Stimulated activated CD4-positive, alpha-beta T cell treated with anti-CD3 and anti-CD28 coated beads, Interleukin-12 subunit alpha, Interleukin-12 subunit beta, amount 100 ng/mL, for 48 hours (primary cell): ENCODE results near the gene SLC35D1.
"Not testable (repeated sequence)": the region's sequence is repeated elsewhere in the genome, so short reads cannot be mapped to it uniquely, and the experiment has no call there.

ENCODE experiments used
- DNase-seq, 3 donors: peaks; one replicate each; pipeline ENCODE4 v3.0.0-alpha.2; 2020; ENCODE audit warnings: low read depth in 2 of 3, low spot score in 1 of 3

The SLC35D1 gene

GRCh38 chr1:67053785-67054772 lies at the start of gene SLC35D1:
Gene SLC35D1 (minus strand): TSS chr1:67054148. CDS start chr1:67054013, 135 bp downstream.
- peak; percentile 50 to 69 (median 58) for DNase-seq

- DNase-seq: no peak
These were observed 49.6 kb upstream of the SLC35D1 start for GRCh38 chr1:67103548-67103947.

GRCh38 chr1:67100833-67101232 lies 46.9 kb upstream of the SLC35D1 start:
- DNase-seq: no peak

GRCh38 chr1:67097305-67097704 lies 43.4 kb upstream of the SLC35D1 start:
- DNase-seq: no peak

GRCh38 chr1:67094191-67094590 lies 40.2 kb upstream of the SLC35D1 start:
- no peak for DNase-seq

GRCh38 chr1:67089685-67090208 lies 35.8 kb upstream of the SLC35D1 start:
- DNase-seq: no peak

- DNase-seq: no peak
These were observed 34.5 kb upstream of the SLC35D1 start for GRCh38 chr1:67088440-67088839.

- DNase-seq: no peak
These were observed 31.4 kb upstream of the SLC35D1 start for GRCh38 chr1:67085326-67085725.

GRCh38 chr1:67084765-67085318 lies 30.9 kb upstream of the SLC35D1 start:
- no peak for DNase-seq

GRCh38 chr1:67078291-67078690 lies 24.3 kb upstream of the SLC35D1 start:
- no peak for DNase-seq

GRCh38 chr1:67077593-67077992 lies 23.6 kb upstream of the SLC35D1 start:
- DNase-seq: no peak

GRCh38 chr1:67072749-67073148 lies 18.8 kb upstream of the SLC35D1 start:
- DNase-seq: no peak

GRCh38 chr1:67067655-67068054 lies 13.7 kb upstream of the SLC35D1 start:
- not testable (repeated sequence) for DNase-seq

- DNase-seq: no peak
These were observed 8.5 kb upstream of the SLC35D1 start for GRCh38 chr1:67062412-67062811.

- DNase-seq: no peak
These were observed 7.3 kb upstream of the SLC35D1 start for GRCh38 chr1:67061266-67061665.

- no peak for DNase-seq
These were observed 6.9 kb upstream of the SLC35D1 start for GRCh38 chr1:67060811-67061218.

GRCh38 chr1:67059346-67059745 lies 5.4 kb upstream of the SLC35D1 start:
- DNase-seq: no peak

- no peak for DNase-seq
These were observed 4.8 kb upstream of the SLC35D1 start for GRCh38 chr1:67058761-67059160.

GRCh38 chr1:67058242-67058641 lies 4.3 kb upstream of the SLC35D1 start:
- no peak for DNase-seq

- peak in 1 of 3 donors; percentile 24 for DNase-seq
These were observed 488 bp downstream of the SLC35D1 start for GRCh38 chr1:67053535-67053784.

GRCh38 chr1:67052741-67053534 lies 1.0 kb downstream of the SLC35D1 start:
- DNase-seq: no peak

GRCh38 chr1:67051196-67051595 lies 2.8 kb downstream of the SLC35D1 start:
- DNase-seq: no peak
